ENCODE measurements around the gene SLC44A1.

Gene SLC44A1

DNA sequence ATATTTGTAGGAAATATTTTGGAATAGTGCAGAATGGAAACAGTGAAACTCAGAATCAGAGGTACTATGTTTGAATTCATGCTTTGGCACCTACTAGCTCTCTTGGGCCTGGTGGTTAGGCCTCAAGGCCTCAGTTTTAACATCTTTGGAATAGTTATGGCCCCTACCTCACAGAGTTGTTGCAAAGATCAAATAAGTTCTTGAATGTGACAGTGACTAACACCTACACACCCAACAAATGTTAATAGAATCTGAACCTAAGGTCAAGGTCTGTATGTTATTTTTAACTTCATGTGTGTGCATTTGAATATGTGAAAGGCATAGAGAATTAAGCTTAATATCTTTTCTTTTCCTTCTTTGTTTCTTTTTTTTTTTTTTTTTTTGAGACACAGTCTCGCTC, 87.3 kb downstream of the SLC44A1 start:
- DNase-seq (ENCODE audit: low read depth in 1 of 2, low spot score in 1 of 2): no peak

DNA sequence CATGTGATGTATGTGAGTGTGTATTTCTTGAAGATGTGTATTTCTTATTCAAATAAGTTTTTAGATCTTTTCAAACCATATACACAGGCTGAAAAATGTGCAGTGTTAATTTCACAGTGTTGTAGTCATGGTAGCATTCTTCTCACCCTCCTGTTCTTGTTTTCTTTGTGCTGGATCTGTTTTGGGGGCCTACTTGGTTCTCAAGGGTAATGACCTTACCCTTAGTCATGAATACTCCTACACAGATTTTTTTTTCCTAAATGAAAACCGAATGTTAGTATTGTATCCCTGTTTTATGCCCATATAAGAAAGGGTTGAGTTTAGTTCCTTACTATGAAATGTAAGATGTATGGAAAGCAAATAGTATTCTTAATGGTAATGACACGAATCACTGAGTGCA, 88.0 kb downstream of the SLC44A1 start:
- DNase-seq (ENCODE audit: low read depth in 1 of 2, low spot score in 1 of 2): no peak

DNA sequence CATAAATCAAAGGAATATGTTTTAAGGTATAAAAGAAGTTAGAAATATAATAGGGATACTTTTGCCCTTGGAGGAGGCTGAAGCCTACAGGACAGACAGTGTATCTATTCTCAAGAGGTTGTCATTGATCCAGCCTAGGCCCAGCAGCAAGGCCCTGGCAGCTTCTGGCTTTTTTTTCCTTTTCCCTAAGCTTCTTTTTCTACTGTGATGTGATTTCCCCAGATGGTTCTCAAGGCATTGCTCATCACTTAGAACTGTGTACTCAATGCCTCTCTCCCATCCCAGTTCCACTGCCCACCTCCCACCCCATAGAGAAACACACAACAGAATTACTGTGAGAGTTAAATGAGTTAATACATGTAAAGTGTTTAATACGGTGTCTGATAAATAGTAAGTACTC, 88.6 kb downstream of the SLC44A1 start:
- DNase-seq (ENCODE audit: low read depth in 1 of 2, low spot score in 1 of 2): no peak

DNA sequence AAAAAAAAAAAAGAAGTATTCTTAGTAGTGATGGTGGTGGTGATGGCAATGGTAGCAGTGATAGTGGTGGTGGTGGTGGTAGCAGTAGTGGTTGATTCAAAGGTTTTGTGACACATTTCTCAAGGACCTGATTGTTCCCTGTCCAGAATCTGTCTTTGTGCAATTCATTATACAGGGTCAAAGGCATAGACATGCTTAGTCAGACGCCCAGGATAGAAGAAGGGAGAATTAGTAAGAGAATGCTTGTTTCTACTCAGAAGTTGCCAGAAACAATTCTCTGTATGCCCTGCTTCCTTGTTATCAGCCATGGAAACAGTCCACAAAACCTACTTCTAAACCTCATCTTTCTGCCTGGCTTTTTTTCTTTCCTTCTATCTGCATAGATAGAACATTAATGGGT, 89.4 kb downstream of the SLC44A1 start:
- no peak for DNase-seq (ENCODE audit: low read depth in 1 of 2, low spot score in 1 of 2)

DNA sequence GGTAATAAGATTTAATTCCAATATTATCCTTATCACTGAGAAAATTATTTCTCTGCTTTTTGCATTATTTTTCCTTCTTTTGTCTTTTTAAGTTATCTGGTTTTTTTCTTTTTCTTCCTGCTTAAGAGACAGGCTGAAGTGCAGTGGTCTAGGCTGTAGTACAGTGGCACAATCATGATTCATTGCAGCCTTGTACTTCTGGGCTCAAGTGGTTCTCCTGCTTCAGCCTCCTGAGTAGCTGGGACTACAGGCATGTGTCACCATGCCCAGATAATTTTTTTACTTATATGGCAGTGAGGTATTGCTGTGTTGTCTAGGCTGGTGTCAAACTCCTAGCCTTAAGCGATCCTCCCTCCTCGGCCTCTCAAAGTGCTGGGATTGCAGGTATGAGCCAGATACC, 93.9 kb downstream of the SLC44A1 start:
- no peak for DNase-seq (ENCODE audit: low read depth in 1 of 2, low spot score in 1 of 2)

DNA sequence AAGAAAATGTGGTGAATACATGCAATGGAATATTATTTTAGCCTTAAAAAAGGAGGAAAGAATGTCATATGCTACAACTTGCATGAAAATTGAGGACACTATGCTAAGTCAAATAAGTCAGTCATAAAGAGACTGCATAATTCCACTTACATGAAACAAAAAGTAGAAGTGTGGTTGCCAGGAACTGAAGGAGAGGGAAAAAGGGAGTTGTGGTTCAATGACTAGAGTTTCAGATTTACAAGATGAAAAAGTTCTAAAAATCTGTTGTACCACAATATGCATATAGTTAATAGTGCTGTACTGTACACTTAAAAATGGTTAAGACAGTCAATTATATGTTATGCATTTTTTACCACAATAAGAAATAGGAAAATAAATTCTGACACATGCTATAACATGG, 95.4 kb downstream of the SLC44A1 start:
- no peak for DNase-seq (ENCODE audit: low read depth in 1 of 2, low spot score in 1 of 2)

DNA sequence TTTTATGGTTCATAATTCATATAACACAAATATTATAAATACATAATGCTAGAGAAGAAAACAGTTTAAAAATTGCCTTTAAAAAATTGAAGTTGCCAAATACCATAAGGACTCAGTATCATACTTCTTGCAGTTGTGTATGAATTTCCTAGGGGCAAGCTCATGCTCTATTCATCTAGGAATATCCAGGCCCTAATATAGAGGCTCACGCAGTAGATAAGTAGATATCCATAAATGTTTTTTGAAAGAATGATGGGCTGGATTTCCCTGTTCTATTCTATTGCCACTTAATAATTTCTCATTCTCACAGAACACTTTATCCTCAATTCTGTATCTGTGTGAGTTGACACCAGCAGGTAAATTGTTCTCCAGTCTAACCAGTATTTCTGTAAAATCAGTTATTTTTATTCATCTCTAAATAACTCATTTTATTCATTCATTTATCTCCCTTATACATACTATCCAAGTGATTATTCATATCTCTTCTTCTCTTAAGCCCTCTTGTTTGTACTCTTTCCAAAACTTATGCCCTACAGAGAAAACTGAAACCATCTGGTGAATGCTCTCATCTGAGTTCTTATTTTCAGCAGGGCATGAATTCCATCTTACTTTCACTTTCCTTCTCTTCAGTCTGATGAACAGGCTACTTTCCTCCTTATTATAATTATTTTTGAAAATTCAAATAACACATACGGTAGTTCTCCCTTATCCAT, 97.1 kb downstream of the SLC44A1 start:
- no peak for DNase-seq (ENCODE audit: low read depth in 1 of 2, low spot score in 1 of 2)

DNA sequence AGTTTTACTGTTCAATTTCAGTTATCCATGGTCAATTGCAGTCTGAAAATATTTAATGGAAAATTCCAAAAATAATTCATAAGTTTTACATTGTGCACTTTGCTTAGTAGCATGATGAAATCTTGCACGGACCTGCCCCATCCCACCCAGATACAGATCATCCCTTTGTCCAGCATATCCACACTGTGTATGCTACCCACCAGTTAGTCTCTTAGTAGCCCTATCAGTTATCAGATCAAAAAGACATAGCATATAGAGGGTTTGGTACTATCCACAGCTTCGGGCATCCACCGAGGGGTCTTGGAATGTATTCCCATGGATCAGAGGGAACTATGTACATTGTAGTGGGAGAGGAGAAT, 97.7 kb downstream of the SLC44A1 start:
- no peak for DNase-seq (ENCODE audit: low read depth in 1 of 2, low spot score in 1 of 2)

DNA sequence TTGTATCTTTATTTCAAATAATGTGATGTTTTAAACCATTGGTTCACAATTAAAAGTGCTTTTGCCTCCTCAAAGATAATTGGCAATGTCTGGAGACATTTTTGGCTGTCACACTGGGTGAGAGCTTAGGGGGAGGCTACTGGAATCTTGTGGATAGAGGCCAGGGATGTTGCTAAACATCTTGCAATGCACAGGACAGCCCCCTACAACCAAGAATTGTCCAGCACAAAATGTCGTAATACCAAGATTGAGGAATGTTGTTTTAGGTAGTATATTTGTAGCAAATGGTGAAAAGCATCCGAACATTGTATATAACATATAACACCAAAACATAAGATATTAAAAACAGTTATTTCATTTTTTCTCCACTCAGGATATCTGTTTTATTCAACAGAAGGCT, 99.8 kb downstream of the SLC44A1 start:
- no peak for DNase-seq (ENCODE audit: low read depth in 1 of 2, low spot score in 1 of 2)

DNA sequence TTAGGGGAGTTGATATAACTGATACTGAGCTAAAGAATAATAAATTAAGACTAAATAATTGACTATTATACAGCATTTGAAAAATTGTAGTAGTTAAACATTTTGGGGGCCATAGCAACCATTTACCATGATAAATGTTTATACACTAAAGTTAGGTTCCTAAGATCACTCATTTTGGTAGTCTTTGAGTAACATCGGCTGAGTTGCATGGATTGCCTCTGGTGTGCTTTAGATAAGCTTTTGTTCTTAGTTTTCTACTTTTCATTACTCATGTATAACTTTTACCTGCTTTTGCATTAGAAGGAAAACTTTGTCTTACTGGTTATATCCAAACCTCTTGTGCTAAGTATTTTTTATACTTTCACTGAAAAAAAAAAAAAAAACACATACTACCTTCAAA, 101.2 kb downstream of the SLC44A1 start:
- DNase-seq (ENCODE audit: low read depth in 1 of 2, low spot score in 1 of 2): no peak

DNA sequence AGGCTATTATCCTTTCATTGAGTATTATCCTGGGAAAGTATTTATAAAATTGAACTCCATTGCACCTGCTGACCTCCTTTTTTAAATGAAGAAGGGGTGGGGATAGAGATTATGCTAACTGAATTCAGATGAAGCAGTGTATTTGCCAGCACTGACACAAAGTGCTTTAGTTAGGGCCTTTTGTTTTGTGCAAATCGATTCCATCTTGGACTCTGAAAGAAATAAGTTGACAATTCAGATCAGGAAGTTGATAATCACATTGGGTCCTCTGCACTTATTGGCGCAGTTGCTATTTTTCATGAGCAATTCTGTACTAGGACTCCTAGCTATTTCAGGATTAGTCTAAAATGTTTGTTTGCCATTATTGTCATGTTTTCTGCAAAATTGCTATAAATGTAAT, 101.8 kb downstream of the SLC44A1 start:
- DNase-seq (ENCODE audit: low read depth in 1 of 2, low spot score in 1 of 2): no peak

DNA sequence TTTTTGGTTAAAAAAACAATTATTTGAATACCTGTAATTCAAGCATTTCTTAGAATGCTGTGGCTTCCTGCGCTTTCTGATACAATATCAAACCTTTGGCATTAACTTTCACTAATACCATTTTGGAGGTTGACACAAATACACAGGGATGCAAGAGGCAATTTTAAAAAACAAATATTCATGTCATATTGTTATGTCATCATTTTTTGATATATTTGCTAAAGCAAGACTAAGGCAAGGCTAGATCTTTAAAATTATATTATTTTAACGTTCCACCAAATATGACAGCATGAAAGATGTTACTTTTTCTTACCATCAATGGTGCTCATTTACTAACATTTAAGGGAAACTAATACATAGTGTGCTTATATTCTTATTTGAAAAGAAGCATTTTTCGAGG, 110.0 kb downstream of the SLC44A1 start:
- DNase-seq (ENCODE audit: low read depth in 1 of 2, low spot score in 1 of 2): no peak

DNA sequence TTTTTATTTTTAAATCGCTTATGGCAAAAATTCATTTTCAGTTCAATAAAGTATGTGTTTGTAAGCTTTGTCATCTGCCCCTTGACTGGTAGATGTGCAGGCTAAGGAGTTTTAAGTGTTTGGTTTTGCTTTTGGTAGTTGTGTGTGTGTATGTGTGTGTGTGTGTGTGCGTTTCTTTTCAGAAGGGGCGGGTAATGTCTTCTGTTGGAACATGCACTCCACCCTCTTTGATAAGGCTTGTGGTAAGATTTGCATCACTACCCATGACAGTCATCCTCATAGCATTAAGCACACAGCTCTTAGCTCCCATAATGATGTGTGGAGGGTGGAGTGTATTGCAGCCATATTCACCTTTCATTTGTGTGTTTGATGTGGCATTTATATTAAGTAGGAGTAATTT, 111.3 kb downstream of the SLC44A1 start:
- DNase-seq (ENCODE audit: low read depth in 1 of 2, low spot score in 1 of 2): no peak

DNA sequence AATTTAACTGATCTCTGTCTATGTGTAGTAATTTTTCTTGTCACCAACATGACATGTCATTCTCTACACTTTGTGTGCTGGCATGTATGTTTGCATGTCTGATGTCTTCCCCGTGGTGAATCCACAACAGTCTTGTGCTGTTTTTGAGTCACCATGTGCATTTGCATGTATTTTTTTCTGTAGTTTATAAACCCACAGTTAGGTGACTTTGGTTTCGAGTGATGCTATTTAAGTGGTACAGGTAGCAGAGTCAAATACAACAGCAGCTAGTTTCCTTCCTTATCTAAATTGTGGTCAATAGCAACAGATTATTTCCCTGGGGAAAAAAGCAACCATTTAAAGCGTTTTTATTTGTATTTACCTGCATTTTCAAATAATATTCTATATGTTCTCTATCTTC, 113.5 kb downstream of the SLC44A1 start:
- DNase-seq (ENCODE audit: low read depth in 1 of 2, low spot score in 1 of 2): no peak

DNA sequence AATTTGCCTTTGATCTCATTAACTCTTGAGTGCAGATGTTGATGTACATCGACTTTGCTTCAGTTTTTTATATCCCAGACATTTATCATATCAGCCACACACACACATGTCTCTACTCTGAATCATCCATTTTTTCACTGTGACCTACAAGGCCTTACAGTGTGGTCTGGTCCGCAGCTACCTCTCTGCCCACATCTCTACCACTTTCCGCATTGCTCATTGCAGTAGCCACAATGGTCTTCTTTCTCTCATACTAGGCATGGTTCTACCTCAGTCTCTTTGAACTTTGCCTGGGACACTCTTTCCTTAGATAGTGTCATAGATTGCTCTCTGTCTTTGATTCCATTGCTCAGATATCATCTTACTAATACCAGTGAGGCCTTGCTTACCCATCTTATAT, 115.4 kb downstream of the SLC44A1 start:
- DNase-seq (ENCODE audit: low read depth in 1 of 2, low spot score in 1 of 2): no peak

DNA sequence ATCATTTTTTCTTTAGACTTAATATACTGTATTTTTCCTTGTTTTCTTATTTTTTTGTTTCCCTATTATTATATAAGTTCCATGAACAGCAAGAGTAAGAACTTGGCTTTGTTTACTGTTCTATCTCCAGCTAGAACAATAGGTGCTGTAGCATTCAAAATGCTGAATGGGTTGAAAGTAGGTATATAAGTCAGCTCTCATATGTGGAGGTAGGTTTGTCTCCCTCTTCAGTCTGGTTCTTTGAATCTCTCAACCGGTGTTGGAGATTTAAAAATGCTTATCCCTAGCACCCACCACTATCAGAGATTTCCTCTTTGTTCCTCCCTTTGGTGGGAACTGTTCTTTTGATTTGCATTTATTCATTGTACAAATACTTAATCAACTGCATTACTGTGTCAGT, 115.9 kb downstream of the SLC44A1 start:
- DNase-seq (ENCODE audit: low read depth in 1 of 2, low spot score in 1 of 2): no peak

DNA sequence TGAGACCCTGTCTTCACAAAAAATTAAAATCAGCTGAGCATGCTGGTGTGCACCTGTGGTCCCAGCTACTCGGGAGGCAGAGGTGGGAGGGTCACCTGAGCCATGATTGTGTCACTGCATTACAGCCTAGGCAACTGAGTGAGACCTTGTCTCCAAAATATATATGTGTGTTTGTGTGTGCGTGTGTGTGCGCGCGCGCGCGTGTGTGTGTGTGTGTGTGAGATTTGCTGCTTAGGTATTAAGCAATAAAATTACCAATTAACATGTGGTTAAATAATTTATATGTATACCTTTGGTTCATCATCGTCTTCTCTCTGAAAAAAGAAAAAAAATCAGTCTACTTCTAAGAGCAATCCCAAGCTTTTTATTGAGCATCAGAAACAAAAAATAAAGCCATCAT, 117.4 kb downstream of the SLC44A1 start:
- no peak for DNase-seq (ENCODE audit: low read depth in 1 of 2, low spot score in 1 of 2)

DNA sequence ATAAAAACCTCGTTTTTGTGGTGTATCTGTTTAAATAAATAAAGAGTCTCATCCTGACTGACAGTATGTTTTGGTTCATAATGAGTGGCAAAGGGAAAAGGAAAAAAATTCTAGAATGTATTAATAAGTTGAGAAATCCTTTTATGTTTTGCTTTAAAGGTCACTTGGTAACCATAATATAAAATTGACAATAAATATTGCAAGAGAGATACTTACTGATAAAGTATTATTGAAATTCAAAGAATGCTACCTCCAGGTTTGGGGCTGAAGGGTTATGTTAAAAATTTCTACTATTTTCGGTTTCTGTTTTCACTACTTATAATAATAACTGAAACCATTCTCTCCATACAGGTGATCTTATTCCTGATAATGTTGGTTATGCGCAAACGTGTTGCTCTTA, 118.0 kb downstream of the SLC44A1 start:
- no peak for DNase-seq (ENCODE audit: low read depth in 1 of 2, low spot score in 1 of 2)

DNA sequence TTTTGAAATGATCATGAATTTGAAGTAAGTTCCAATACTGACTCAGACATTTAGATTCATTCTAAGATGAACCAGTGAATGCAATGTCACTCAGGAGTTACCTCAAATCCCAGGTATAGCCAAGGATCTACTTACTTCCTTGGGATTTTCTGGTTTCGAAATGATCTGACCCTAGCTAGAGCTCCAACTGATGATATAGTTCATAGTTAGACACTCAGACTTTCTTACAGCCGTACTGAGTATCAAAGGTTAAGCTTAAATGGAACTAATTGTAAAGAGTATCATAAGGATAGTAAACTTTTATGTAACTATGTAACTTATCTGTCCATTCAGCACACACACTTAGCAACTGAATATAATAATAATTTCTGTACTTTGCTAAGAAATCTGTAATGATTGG, 119.4 kb downstream of the SLC44A1 start:
- DNase-seq (ENCODE audit: low read depth in 1 of 2, low spot score in 1 of 2): no peak

DNA sequence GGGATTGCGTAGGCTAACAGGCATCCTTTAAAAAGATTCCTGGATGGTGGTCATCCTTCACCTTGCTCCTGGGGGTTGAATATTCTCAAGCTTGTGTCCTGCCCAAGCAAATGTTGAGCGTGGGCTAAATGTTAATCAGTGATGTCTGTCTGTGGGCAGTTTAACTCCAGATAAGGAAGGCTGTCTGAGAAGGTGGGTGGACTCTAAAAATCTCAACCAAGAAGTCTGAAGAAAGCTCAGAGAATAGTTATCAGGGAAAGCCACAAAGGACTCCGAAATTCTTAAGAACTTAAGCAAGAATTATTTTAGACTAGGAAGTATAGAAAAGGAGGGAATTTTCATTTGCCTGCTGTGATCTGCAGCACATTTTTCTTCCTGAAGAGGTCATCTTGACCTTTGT, 125.5 kb downstream of the SLC44A1 start:
- DNase-seq (ENCODE audit: low read depth in 1 of 2, low spot score in 1 of 2): no peak

DNA sequence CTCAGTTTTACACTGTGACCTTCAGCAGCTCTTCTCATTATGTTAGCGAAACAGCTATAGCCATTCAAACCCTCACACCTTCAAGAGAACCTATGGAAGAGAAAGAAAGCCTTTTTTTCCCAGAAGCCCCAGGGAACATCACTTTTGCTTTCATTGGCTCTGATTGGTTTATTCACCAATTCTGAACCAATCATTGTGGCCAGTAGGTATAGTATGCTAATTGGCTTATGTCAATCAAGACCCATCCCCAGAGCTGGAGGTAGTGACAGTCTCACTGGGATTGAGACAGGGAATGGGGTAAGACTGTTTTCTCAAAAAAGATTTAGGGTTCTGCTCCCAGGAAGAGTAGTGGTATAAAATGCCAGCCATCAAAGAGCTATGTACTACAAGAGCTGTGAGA, 129.3 kb downstream of the SLC44A1 start:
- no peak for DNase-seq (ENCODE audit: low read depth in 1 of 2, low spot score in 1 of 2)

DNA sequence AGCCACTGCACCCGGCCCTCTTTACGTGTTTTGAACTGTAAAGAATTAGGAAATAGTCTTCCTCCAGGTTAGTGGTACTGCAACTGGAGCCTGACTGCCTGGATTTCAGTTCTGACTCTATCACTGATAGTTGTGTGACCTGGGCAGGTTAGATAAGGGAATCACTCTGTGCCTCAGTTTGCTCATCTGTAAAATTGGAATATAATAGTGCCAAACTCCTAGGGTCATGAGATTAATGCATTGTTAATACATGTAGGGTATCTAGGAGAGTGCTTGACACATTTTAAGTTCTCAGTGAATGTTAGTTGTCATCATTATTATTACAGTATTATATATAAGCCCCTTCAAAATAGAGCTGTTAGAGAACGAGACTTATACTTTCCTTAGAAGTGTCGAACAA, 130.9 kb downstream of the SLC44A1 start:
- DNase-seq (ENCODE audit: low read depth in 1 of 2, low spot score in 1 of 2): no peak

DNA sequence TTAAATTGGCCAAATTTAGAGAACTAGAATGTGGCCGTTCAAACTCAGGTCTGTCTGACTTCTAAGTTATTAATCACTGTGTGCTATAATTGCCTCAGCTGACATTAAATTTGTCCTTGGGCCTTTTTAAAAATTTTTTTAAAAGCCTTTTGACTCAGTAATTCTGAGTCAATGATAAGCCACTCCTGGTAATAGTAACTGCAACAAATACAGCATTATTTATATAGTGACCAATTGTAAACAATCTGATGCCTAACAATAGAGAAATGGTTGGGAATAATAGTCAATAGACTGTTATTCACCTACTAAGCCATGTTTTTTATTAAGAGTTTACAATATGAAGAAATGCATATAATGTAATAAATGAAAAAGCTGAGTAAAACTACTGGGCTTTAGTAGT, 132.4 kb downstream of the SLC44A1 start:
- DNase-seq (ENCODE audit: low read depth in 1 of 2, low spot score in 1 of 2): no peak

All from activated T-helper 1 cell treated with anti-CD3 and anti-CD28 coated beads, Interleukin-2, amount 50 U/mL, for 16 hours (primary cell).